H1 (cell line): ENCODE measurements around the gene FAM216A. TPM values are rescaled to one million over a fixed set of nuclear protein-coding genes. Genes with fewer than 3 reads are reported as not detected.

ENCODE experiments used
- SIRT6 ChIP-seq: IDR thresholded peaks from one replicate; pipeline ENCODE4 v1.7.1; 2012; ENCODE audit warnings: low read length, inconsistent platforms
- polyA plus RNA-seq, 7 experiments: library from polyadenylated mRNA; depleted of rRNA in 3 of 7; stranded (reverse) in 5 of 7; unstranded in 2 of 7; fragments of >200 nt in 5 of 7; fragments of 200-250 nt in 2 of 7; gene quantifications; 1 replicate in 5 of 7; 2 replicates in 1 of 7; 4 replicates in 1 of 7; pipeline versions ENCODE4 v1.2.1 to v1.2.3, GENCODE V29; 2011 to 2013; ENCODE audit warnings: missing spikeins in 2 of 7, mixed read lengths in 2 of 7
- total RNA-seq: library from RNA; stranded (reverse); fragmentation: NEBNext Ultra II Directional; extraction: Animal tissue kit (Norgen Biotek cat#: 25700); gene quantifications from 2 replicates; pipeline ENCODE4 v1.2.1, GENCODE V29; 2021

Gene FAM216A
- total and polyA plus RNA-seq, 2 of the 8 experiments (the other 6 are each of a cell fraction or from before 2014, with no cell fraction given) = 19.8 to 24.6 TPM

DNA sequence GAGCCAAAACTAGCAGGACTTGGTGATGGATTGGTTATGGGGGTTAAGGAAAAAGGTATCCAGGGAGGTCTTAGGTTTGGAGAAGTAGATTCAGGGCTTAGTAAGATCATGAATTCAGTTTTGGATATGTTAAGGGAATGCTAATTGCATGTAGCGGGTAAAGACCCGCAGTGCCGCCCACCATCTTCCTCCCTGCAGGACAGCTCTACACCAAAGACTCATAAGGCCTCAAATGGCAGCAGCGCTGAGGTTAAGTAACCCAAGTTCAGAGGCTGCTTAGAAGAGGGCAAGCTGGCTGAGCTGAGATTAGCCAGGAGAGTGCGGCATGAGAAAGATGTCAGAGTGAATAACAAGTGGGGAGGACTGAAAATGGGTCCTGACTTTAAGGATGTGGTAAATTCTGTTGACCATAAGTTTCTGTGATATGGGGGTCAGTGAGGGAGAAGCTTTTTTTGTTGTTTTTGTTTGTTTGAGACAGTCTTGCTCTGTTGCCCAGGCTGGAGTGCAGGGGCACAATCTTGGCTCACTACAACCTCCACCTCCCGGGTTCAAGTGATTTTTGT, 59.7 kb downstream of the FAM216A start (continued):
- no peak for TF ChIP-seq SIRT6
